Liver (tissue), 9 donors: Measurements from ENCODE around the gene SPIRE2. TPM values are rescaled to one million over a fixed set of nuclear protein-coding genes. Genes with fewer than 3 reads are reported as not detected.
"Not testable (repeated sequence)": the region's sequence is repeated elsewhere in the genome, so short reads cannot be mapped to it uniquely, and the experiment has no call there.

Experiments
- DNase-seq: peaks from one replicate; pipeline ENCODE4 v3.0.0-alpha.2; 2017; ENCODE audit warnings: low spot score
- H3K27ac ChIP-seq, 2 donors: one replicate each; pipeline ENCODE4 v1.7.0; 2013; ENCODE audit warnings: inconsistent platforms in 2 of 2, low read length in 2 of 2, control low read depth in 1 of 2, low read depth in 1 of 2, mild to moderate bottlenecking in 1 of 2
- H3K27me3 ChIP-seq, 4 donors: one replicate each; pipeline versions ENCODE4 v1.6.1 to v1.7.0; 2013; ENCODE audit warnings: low read length in 3 of 4, inconsistent platforms in 1 of 4, mild to moderate bottlenecking in 1 of 4, moderate library complexity in 1 of 4; ENCODE audit not compliant: control insufficient read depth in 4 of 4, insufficient read depth in 4 of 4
- H3K36me3 ChIP-seq, 4 donors: one replicate each; pipeline versions ENCODE4 v1.6.1 to v1.7.0; 2013; ENCODE audit warnings: low read length in 3 of 4, mild to moderate bottlenecking in 3 of 4, low read depth in 1 of 4, moderate library complexity in 1 of 4; ENCODE audit not compliant: control insufficient read depth in 4 of 4, insufficient read depth in 3 of 4
- H3K4me1 ChIP-seq, 4 donors: one replicate each; pipeline versions ENCODE4 v1.6.1 to v1.7.0; 2013; ENCODE audit warnings: low read length in 3 of 4, mild to moderate bottlenecking in 3 of 4, moderate library complexity in 1 of 4; ENCODE audit not compliant: control insufficient read depth in 4 of 4, insufficient read depth in 4 of 4
- H3K4me3 ChIP-seq, 3 donors: one replicate each; pipeline versions ENCODE4 v1.6.1 to v1.7.0; 2013; ENCODE audit warnings: low read length in 3 of 3, control low read depth in 1 of 3, low read depth in 1 of 3, mild to moderate bottlenecking in 1 of 3
- H3K9ac ChIP-seq, 2 donors: one replicate each; pipeline ENCODE4 v1.7.0; 2013; ENCODE audit warnings: low read length in 2 of 2, mild to moderate bottlenecking in 2 of 2, moderate library complexity in 2 of 2, control low read depth in 1 of 2, low read depth in 1 of 2
- H3K9me3 ChIP-seq, 4 donors: one replicate each; pipeline versions ENCODE4 v1.6.1 to v1.7.0; 2013; ENCODE audit warnings: low read length in 3 of 4; ENCODE audit not compliant: control insufficient read depth in 4 of 4
- ATF3 ChIP-seq: IDR thresholded peaks from 2 replicates; pipeline ENCODE4 v1.6.1; 2016; ENCODE audit warnings: antibody characterized with exemption
- CTCF ChIP-seq: fragments of 150-350 bp; IDR thresholded peaks from 2 replicates; pipeline ENCODE4 v1.5.1; 2017; ENCODE audit warnings: improper control_type of control experiment, low read depth, low read length; ENCODE audit not compliant: missing input control
- EGR1 ChIP-seq, 2 donors: IDR thresholded peaks; 2 replicates each; pipeline ENCODE4 v1.6.1; 2016 to 2018; ENCODE audit warnings: antibody characterized with exemption in 2 of 2, low read depth in 2 of 2
- FOXA1 ChIP-seq: IDR thresholded peaks from 2 replicates; pipeline ENCODE4 v1.6.1; 2016; ENCODE audit warnings: antibody characterized with exemption
- FOXA2 ChIP-seq: IDR thresholded peaks from 2 replicates; pipeline ENCODE4 v1.6.1; 2016; ENCODE audit warnings: antibody characterized with exemption
- GABPA ChIP-seq, 2 donors: IDR thresholded peaks in 1 of 2; conservative IDR thresholded peaks in 1 of 2; 2 replicates each; pipeline ENCODE4 v1.6.1; 2016; ENCODE audit warnings: antibody characterized with exemption in 2 of 2, mild to moderate bottlenecking in 1 of 2, moderate library complexity in 1 of 2
- HNF4A ChIP-seq, 2 donors: conservative IDR thresholded peaks; 2 replicates each; pipeline ENCODE4 v1.6.1; 2016; ENCODE audit warnings: antibody characterized with exemption in 2 of 2, mild to moderate bottlenecking in 2 of 2
- HNF4G ChIP-seq: IDR thresholded peaks from 2 replicates; pipeline ENCODE4 v1.6.1; 2016; ENCODE audit warnings: antibody characterized with exemption
- JUND ChIP-seq, 2 donors: IDR thresholded peaks; 2 replicates each; pipeline ENCODE4 v1.6.1; 2016; ENCODE audit warnings: antibody characterized with exemption in 2 of 2
- MAX ChIP-seq: IDR thresholded peaks from 2 replicates; pipeline ENCODE4 v1.6.1; 2016; ENCODE audit warnings: antibody characterized with exemption
- NR2F2 ChIP-seq: IDR thresholded peaks from 2 replicates; pipeline ENCODE4 v1.6.1; 2016; ENCODE audit warnings: antibody characterized with exemption
- RAD21 ChIP-seq, 2 donors: IDR thresholded peaks; 2 replicates each; pipeline ENCODE4 v1.6.1; 2016; ENCODE audit warnings: antibody characterized with exemption in 2 of 2, mild to moderate bottlenecking in 2 of 2
- REST ChIP-seq: IDR thresholded peaks from 2 replicates; pipeline ENCODE4 v1.6.1; 2016; ENCODE audit warnings: antibody characterized with exemption, mild to moderate bottlenecking
- SP1 ChIP-seq: IDR thresholded peaks from 2 replicates; pipeline ENCODE4 v1.6.1; 2018; ENCODE audit warnings: antibody characterized with exemption, mild to moderate bottlenecking
- TAF1 ChIP-seq: conservative IDR thresholded peaks from 2 replicates; pipeline ENCODE4 v1.6.1; 2016; ENCODE audit warnings: antibody characterized with exemption, mild to moderate bottlenecking
- YY1 ChIP-seq: IDR thresholded peaks from 2 replicates; pipeline ENCODE4 v1.6.1; 2016; ENCODE audit warnings: antibody characterized with exemption, mild to moderate bottlenecking
- ZBTB33 ChIP-seq: IDR thresholded peaks from 2 replicates; pipeline ENCODE4 v1.6.1; 2016; ENCODE audit warnings: antibody characterized with exemption
- WGBS: extraction: QIAGEN DNeasy Blood & Tissue Kit; methylation state at CpG from one replicate; pipeline ENCODE4 v1.1.7; 2013; 5-methylcytosine and 5-hydroxymethylcytosine counted together
- polyA plus RNA-seq, 2 donors: library from polyadenylated mRNA; stranded (reverse) in 1 of 2; unstranded in 1 of 2; fragments of 200-250 nt in 1 of 2; fragments of >200 nt in 1 of 2; fragmentation: Nextera tagmentation in 1 of 2; extraction: Ambion mirVana in 1 of 2; gene quantifications; one replicate each; pipeline versions ENCODE4 v1.2.1 to v1.2.3, GENCODE V29; 2013 to 2015
- total RNA-seq, 2 donors: library from RNA; depleted of rRNA; stranded (reverse); fragments of >200 nt; gene quantifications; one replicate each; pipeline ENCODE4 v1.2.3, GENCODE V29; 2014
- donor health status: healthy.
- donor health status: healthy.
- donor health status: healthy.
- donor health status: healthy.
- donor health status: healthy.

SPIRE2 gene
- total and polyA plus RNA-seq, 4 donors = 1.7 to 7.2 (median 2.9) TPM

- peaks cover 0 to 3% (median 0%) of the 10 kb centered on the region in 4 donors for H3K36me3 ChIP-seq
Observed at GRCh38 chr16:89831810-89832328, 3.6 kb downstream of the SPIRE2 start.

GRCh38 chr16:89833664-89834363 lies 5.5 kb downstream of the SPIRE2 start:
- H3K9me3 ChIP-seq, DNase-seq, H3K9ac ChIP-seq, H3K36me3 ChIP-seq, H3K4me3 ChIP-seq, H3K27me3 ChIP-seq, H3K27ac ChIP-seq: not testable (repeated sequence)
- peaks cover 9 to 31% (median 24%) of the 10 kb centered on the region in 4 donors for H3K4me1 ChIP-seq
- 85% methylated on average over 39 of the region's 39 CpGs for WGBS

More at GRCh38 chr16:89831810-89832328, 3.6 kb downstream of the SPIRE2 start:
- DNase-seq = no peak
- H3K9me3 ChIP-seq = no peaks in the 10 kb centered on the region
- no peak for TF ChIP-seq YY1
- no peak for TF ChIP-seq FOXA2
- TF ChIP-seq JUND (IDR thresholded peaks at IDR 0.05) = no peak
- TF ChIP-seq MAX = no peak
- no peak for TF ChIP-seq CTCF
- no peak for TF ChIP-seq GABPA (IDR thresholded peaks at IDR 0.05 in 1 of 2, conservative IDR thresholded peaks at IDR 0.05 in 1 of 2)
- no peak for TF ChIP-seq SP1
- TF ChIP-seq TAF1 = no peak
- TF ChIP-seq HNF4G = no peak
- no peak for TF ChIP-seq ATF3
- TF ChIP-seq NR2F2 = no peak
- no peak for TF ChIP-seq HNF4A (conservative IDR thresholded peaks at IDR 0.05)
- TF ChIP-seq REST = no peak
- no peak for TF ChIP-seq ZBTB33
- no peak for TF ChIP-seq RAD21 (IDR thresholded peaks at IDR 0.05)
- TF ChIP-seq FOXA1 = no peak
- TF ChIP-seq EGR1 (IDR thresholded peaks at IDR 0.05; ENCODE audit: low read depth in 2 of 2) = no peak
- 95% methylated on average over 25 of the region's 25 CpGs for WGBS
- no peak overlapping the region for H3K9ac ChIP-seq
- no peak overlapping the region for H3K27ac ChIP-seq
- no peak overlapping the region for H3K4me3 ChIP-seq
- peaks cover 9 to 30% (median 21%) of the 10 kb centered on the region in 4 donors for H3K4me1 ChIP-seq
- no peaks in the 10 kb centered on the region for H3K27me3 ChIP-seq

- not testable (repeated sequence) for H3K9me3 ChIP-seq, H3K36me3 ChIP-seq, H3K27me3 ChIP-seq, H3K9ac ChIP-seq, H3K4me3 ChIP-seq, H3K27ac ChIP-seq, DNase-seq
- 93% methylated on average over 42 of the region's 42 CpGs for WGBS
- H3K4me1 ChIP-seq = peaks cover 8 to 20% (median 15%) of the 10 kb centered on the region in 4 donors
Observed at GRCh38 chr16:89834813-89835363, 6.6 kb downstream of the SPIRE2 start.
